ENCODE data around the gene LDLRAP1. TPM values are rescaled to one million over a fixed set of nuclear protein-coding genes. Genes with fewer than 3 reads are reported as not detected.

Gene LDLRAP1
- total RNA-seq, 2 donors from 2014 or later = 35.7 to 40.1 TPM

DNA sequence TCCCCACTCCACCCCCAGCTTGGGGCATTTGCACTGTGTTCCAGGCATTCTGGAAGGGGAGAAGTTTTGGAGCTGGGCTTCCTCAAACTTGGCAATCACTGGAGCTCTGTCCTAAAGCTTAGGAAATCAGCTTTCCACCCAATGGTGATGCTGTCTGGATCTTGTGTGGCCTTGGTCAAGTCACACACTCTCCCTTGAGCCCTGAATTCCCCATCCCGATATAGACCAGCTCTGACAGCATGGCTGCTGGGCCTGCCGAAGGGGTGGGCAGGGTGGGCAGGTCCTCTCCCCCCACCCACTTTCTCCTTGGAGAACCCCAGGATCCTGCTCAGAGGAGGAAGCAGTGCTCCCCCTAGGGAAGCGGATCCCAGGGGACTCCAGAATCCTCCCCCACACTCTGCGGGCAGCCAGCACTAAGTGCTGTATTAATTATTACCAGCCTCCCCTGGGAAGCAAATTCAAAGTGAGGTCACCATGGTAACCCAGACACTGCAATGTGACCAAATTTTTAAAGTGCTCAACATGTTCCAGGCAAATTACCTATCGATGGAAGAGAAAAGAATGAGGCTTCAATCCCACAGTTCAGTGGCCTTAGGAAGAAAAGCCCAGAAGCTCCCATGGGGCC, 21.3 kb upstream of the LDLRAP1 start:
- H3K4me1 ChIP-seq = no peaks in the 10 kb centered on the region
- H3K9ac ChIP-seq (ENCODE audit: low read depth in 2 of 2, low read length in 2 of 2) = no peak overlapping the region
- intact Hi-C loops (cut with DNase I) = loop anchor here (5.0 to 10.0 kb wide), 2 partner anchors 120 to 283 kb away; partner anchors contain the start of gene SELENON
- no peak overlapping the region for H3K4me3 ChIP-seq
- no peak overlapping the region for H3K27ac ChIP-seq
- H3K27me3 ChIP-seq = no peaks in the 10 kb centered on the region
- TF ChIP-seq, protein P1, sequence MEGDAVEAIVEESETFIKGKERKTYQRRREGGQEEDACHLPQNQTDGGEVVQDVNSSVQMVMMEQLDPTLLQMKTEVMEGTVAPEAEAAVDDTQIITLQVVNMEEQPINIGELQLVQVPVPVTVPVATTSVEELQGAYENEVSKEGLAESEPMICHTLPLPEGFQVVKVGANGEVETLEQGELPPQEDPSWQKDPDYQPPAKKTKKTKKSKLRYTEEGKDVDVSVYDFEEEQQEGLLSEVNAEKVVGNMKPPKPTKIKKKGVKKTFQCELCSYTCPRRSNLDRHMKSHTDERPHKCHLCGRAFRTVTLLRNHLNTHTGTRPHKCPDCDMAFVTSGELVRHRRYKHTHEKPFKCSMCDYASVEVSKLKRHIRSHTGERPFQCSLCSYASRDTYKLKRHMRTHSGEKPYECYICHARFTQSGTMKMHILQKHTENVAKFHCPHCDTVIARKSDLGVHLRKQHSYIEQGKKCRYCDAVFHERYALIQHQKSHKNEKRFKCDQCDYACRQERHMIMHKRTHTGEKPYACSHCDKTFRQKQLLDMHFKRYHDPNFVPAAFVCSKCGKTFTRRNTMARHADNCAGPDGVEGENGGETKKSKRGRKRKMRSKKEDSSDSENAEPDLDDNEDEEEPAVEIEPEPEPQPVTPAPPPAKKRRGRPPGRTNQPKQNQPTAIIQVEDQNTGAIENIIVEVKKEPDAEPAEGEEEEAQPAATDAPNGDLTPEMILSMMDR (IDR thresholded peaks at IDR 0.05) = no peak
- no peak for DNase-seq
- H3K36me3 ChIP-seq = no peaks in the 10 kb centered on the region
- H3K9me3 ChIP-seq = no peaks in the 10 kb centered on the region

DNA sequence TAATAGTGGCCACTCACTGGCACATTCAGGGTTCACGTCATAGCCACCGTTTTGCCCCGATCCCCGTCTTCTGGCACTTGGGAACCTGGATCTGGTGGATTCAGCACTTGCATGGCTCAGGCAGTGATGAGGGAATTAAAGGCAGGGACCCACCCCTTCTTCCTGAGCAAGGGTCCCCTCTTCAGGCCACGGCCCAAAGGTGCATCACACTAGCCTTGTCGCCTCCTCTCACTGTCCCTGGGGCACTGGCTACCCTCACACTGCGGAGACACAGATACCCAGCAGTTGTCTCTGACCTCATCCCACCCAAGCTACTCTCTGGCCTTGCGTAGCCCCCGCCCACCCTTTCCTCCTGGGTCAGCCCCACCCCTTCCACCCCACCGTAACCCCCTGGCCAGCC, 19.9 kb upstream of the LDLRAP1 start:
- TF ChIP-seq, protein P1 (IDR thresholded peaks at IDR 0.05) = no peak
- Histone ChIP-seq H3K36me3 (no peaks in the 10 kb centered on the region), H3K4me3 (no peak overlapping the region), H3K27ac (no peak overlapping the region), H3K27me3 (no peaks in the 10 kb centered on the region), H3K9me3 (no peaks in the 10 kb centered on the region), H3K4me1 (no peaks in the 10 kb centered on the region), H3K9ac (ENCODE audit: low read depth in 2 of 2, low read length in 2 of 2) (no peak overlapping the region)
- intact Hi-C loops (cut with DNase I) = loop anchor here (5.0 to 10.0 kb wide), 2 partner anchors 121 to 281 kb away; partner anchors contain the start of gene SELENON
- DNase-seq = no peak

DNA sequence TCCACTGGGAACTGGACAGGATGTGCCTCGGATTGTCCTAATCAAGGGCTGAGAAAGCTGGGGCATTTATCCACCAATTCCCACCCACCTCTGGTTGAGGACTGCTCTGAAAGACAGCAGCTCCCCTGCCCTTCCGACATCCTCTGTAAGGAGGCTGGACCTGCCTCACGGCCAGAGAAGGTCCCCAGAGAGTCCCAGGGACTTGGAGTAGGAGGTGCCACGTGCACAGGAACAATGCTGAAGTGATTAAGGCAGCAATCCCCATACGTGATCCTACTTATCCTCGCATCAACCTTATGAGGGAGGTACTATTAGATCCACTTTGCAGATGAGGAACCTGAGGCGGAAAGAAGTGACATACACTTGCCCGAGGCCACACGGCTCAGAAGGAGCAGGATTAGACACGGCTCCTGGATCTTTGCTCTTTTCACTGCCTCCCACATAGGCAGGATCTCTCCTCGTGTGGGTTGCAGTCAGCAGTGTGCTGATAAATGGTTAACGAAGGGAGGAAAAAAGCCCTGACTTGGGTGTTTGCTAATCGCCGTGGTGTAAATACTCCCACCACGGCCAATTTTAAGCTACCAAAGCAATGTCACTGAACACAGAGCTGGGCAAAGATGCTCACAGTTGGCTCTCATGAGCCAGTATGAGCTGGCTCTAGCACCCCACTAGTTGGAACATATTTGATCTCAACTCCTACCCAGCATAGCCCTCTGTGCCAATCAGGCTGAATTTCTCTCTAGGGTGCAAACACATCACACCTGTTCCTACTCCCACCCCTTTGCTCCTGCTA, 18.6 kb upstream of the LDLRAP1 start:
- Histone ChIP-seq H3K27me3 (no peaks in the 10 kb centered on the region), H3K27ac (no peak overlapping the region), H3K9me3 (no peaks in the 10 kb centered on the region), H3K36me3 (no peaks in the 10 kb centered on the region), H3K4me3 (no peak overlapping the region), H3K9ac (ENCODE audit: low read depth in 2 of 2, low read length in 2 of 2) (no peak overlapping the region), H3K4me1 (no peaks in the 10 kb centered on the region)
- TF ChIP-seq, protein P1 (IDR thresholded peaks at IDR 0.05) = no peak
- no peak for DNase-seq
- intact Hi-C loops (cut with DNase I) = loop anchor here (5.0 to 10.0 kb wide), 2 partner anchors 122 to 280 kb away; partner anchors contain the start of gene SELENON

DNA sequence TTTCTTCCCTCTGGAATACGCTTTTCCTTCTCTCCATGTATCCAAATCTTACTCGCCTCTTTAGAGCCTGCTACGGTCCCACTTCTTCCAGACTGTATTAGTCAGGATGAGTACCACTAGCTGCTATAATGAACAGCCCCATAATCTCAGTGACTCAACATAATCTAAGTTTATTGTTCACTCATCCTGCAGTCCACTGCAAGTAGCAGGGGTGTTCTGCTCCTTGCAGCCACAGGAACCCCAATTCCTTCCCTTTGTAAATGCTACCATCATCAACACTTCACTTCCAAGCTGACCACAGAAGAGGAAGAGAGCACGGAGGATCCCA, 18.1 kb upstream of the LDLRAP1 start:
- DNase-seq = no peak
- no peaks in the 10 kb centered on the region for H3K4me1 ChIP-seq
- H3K9me3 ChIP-seq = no peaks in the 10 kb centered on the region
- intact Hi-C loops (cut with DNase I) = loop anchor here (10.0 kb wide), 1 partner anchor 279 kb away; the partner anchor contains the start of gene SELENON
- no peaks in the 10 kb centered on the region for H3K27me3 ChIP-seq
- H3K4me3 ChIP-seq = no peak overlapping the region
- no peak overlapping the region for H3K9ac ChIP-seq (ENCODE audit: low read depth in 2 of 2, low read length in 2 of 2)
- H3K27ac ChIP-seq = no peak overlapping the region
- TF ChIP-seq, protein P1 (IDR thresholded peaks at IDR 0.05) = no peak
- no peaks in the 10 kb centered on the region for H3K36me3 ChIP-seq

DNA sequence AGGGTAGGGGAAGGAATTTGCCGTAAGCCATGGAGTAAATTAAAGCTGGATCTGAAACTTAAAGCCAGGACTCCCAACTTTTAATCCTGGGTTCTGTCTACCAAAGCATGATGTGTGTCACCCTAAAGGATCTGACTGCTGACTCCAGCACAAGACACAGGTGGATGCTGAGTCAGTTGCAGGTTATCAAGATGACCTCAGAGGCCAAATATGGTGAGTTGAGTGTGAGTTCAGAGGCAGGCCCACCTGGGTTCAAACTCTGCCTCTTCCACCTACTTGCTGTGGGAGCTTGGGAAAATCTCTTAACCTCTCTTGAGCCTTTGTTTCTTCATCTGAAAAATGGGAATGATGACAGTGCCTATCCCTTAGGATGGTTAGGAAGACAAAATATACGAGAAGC, 16.7 kb upstream of the LDLRAP1 start:
- intact Hi-C loops (cut with DNase I) = loop anchor here (10.0 kb wide), 1 partner anchor 278 kb away; the partner anchor contains the start of gene SELENON
- Histone ChIP-seq H3K9me3 (no peaks in the 10 kb centered on the region), H3K4me3 (no peak overlapping the region), H3K27ac (no peak overlapping the region), H3K9ac (ENCODE audit: low read depth in 2 of 2, low read length in 2 of 2) (no peak overlapping the region), H3K36me3 (no peaks in the 10 kb centered on the region), H3K4me1 (no peaks in the 10 kb centered on the region), H3K27me3 (no peaks in the 10 kb centered on the region)
- no peak for DNase-seq
- TF ChIP-seq, protein P1 (IDR thresholded peaks at IDR 0.05) = no peak

Measured in colonic mucosa (tissue), 4 donors.